GM23338 (cell line): ENCODE data around the gene ME2. TPM values are rescaled to one million over a fixed set of nuclear protein-coding genes. Genes with fewer than 3 reads are reported as not detected.

Source experiments
- ATAC-seq: fragments of 200-7000 bp; cut with Tn5 transposase; 3 replicates; pipeline ENCODE4 v1.9.1; 2020
- DNase-seq: peaks from one replicate; pipeline ENCODE4 v3.0.0-alpha.2; 2015; ENCODE audit warnings: low spot score
- H2AFZ ChIP-seq: fragments of 200-600 bp; sonication (generic); 2 replicates; pipeline ENCODE4 v1.8.0; 2016; ENCODE audit warnings: antibody characterized with exemption, mild to moderate bottlenecking, moderate library complexity
- H3F3A ChIP-seq: fragments of 200-600 bp; sonication (generic); replicated peaks from 2 replicates; pipeline ENCODE4 v1.8.0; 2017; ENCODE audit warnings: antibody characterized with exemption, mixed run types, low read depth
- H3K27ac ChIP-seq: fragments of 200-600 bp; sonication (generic); 2 replicates; pipeline ENCODE4 v1.6.1; 2016; ENCODE audit warnings: low read depth
- H3K27me3 ChIP-seq: fragments of 200-600 bp; sonication (generic); 2 replicates; pipeline ENCODE4 v1.8.0; 2016; ENCODE audit warnings: mild to moderate bottlenecking, mixed run types, moderate library complexity; ENCODE audit not compliant: insufficient read depth
- H3K36me3 ChIP-seq: fragments of 200-600 bp; sonication (generic); 2 replicates; pipeline ENCODE4 v1.8.0; 2016; ENCODE audit warnings: mild to moderate bottlenecking; ENCODE audit not compliant: insufficient read depth
- H3K4me1 ChIP-seq: fragments of 200-600 bp; sonication (generic); 2 replicates; pipeline ENCODE4 v1.8.0; 2016; ENCODE audit warnings: mild to moderate bottlenecking, moderate library complexity; ENCODE audit not compliant: insufficient read depth
- H3K4me2 ChIP-seq: fragments of 200-600 bp; sonication (generic); 2 replicates; pipeline ENCODE4 v1.7.1; 2017; ENCODE audit warnings: mixed run types
- H3K4me3 ChIP-seq: fragments of 200-600 bp; sonication (generic); 2 replicates; pipeline ENCODE4 v1.6.1; 2016; ENCODE audit warnings: mixed run types
- H3K79me2 ChIP-seq: fragments of 200-600 bp; sonication (generic); replicated peaks from 2 replicates; pipeline ENCODE4 v1.8.0; 2017; ENCODE audit warnings: mild to moderate bottlenecking; ENCODE audit not compliant: insufficient read depth
- H3K9me2 ChIP-seq: fragments of 200-600 bp; sonication (generic); 2 replicates; pipeline ENCODE4 v1.8.0; 2017; ENCODE audit not compliant: insufficient read depth
- H4K20me1 ChIP-seq: fragments of 200-600 bp; sonication (generic); replicated peaks from 2 replicates; pipeline ENCODE4 v1.8.0; 2017; ENCODE audit warnings: mild to moderate bottlenecking; ENCODE audit not compliant: insufficient read depth
- H3K27ac Mint-ChIP-seq: 2 replicates; pipeline ENCODE4 v1.8.0; 2020; ENCODE audit warnings: inconsistent platforms, mild to moderate bottlenecking, moderate library complexity, mixed read lengths
- H3K27me3 Mint-ChIP-seq: 3 replicates; pipeline ENCODE4 v1.8.0; 2022; ENCODE audit warnings: low read depth, mild to moderate bottlenecking, moderate library complexity, mixed read lengths, inconsistent platforms; ENCODE audit not compliant: insufficient read depth, poor library complexity
- H3K36me3 Mint-ChIP-seq: 3 replicates; pipeline ENCODE4 v1.8.0; 2021; ENCODE audit warnings: low read depth, mild to moderate bottlenecking, inconsistent platforms, moderate library complexity, mixed read lengths
- H3K4me1 Mint-ChIP-seq: 3 replicates; pipeline ENCODE4 v1.8.0; 2020; ENCODE audit warnings: mild to moderate bottlenecking, inconsistent platforms, mixed read lengths
- H3K4me3 Mint-ChIP-seq: 3 replicates; pipeline ENCODE4 v1.8.0; 2021; ENCODE audit warnings: moderate library complexity, mild to moderate bottlenecking, inconsistent platforms, mixed read lengths
- H3K9me3 Mint-ChIP-seq: 3 replicates; pipeline ENCODE4 v1.8.0; 2020; ENCODE audit warnings: moderate library complexity, mild to moderate bottlenecking, inconsistent platforms, mixed read lengths
- CREB1 ChIP-seq: fragments of 250-450 bp; sonication (Bioruptor Pico); IDR thresholded peaks from 2 replicates; pipeline ENCODE4 v1.5.0; 2020; ENCODE audit warnings: low read depth, mild to moderate bottlenecking, moderate library complexity
- EZH2 ChIP-seq: fragments of 200-600 bp; sonication (generic); IDR thresholded peaks from one replicate; pipeline ENCODE4 v1.8.0; 2017; ENCODE audit warnings: antibody characterized with exemption, mild to moderate bottlenecking, low read depth; ENCODE audit not compliant: unreplicated experiment
- EZH2phosphoT487 ChIP-seq: fragments of 200-600 bp; sonication (generic); IDR thresholded peaks from one replicate; pipeline ENCODE4 v1.8.1; 2018; ENCODE audit warnings: antibody characterized with exemption; ENCODE audit not compliant: unreplicated experiment
- JUNB ChIP-seq: IDR thresholded peaks from one replicate; pipeline ENCODE4 v1.6.1; 2016; ENCODE audit warnings: antibody characterized with exemption; ENCODE audit not compliant: unreplicated experiment
- NANOG ChIP-seq: IDR thresholded peaks from 2 replicates; pipeline ENCODE4 v1.6.1; 2016; ENCODE audit warnings: antibody characterized with exemption, borderline replicate concordance
- POLR2AphosphoS5 ChIP-seq: IDR thresholded peaks from 2 replicates; pipeline ENCODE4 v1.6.1; 2016; ENCODE audit warnings: antibody characterized with exemption, low read depth
- STAT1 ChIP-seq: IDR thresholded peaks from one replicate; pipeline ENCODE4 v1.6.1; 2016; ENCODE audit warnings: antibody characterized with exemption; ENCODE audit not compliant: unreplicated experiment
- ZNF114 ChIP-seq: fragments of 250-450 bp; sonication (Bioruptor Pico); IDR thresholded peaks from 2 replicates; pipeline ENCODE4 v1.5.0; 2020; ENCODE audit warnings: mild to moderate bottlenecking, moderate library complexity
- polyA plus RNA-seq: library from polyadenylated mRNA; unstranded; fragments of >200 nt; fragmentation: Nextera tagmentation; extraction: Ambion mirVana; gene quantifications from 2 replicates; pipeline ENCODE4 v1.2.1, GENCODE V29; 2016
- total RNA-seq: library from RNA; depleted of rRNA; stranded (reverse); fragments of >200 nt; shearing (Covaris generic); gene quantifications from 2 replicates; pipeline ENCODE4 v1.2.3, GENCODE V29; 2014
- TF ChIP-seq, protein P1 (sequence below): IDR thresholded peaks from one replicate; pipeline ENCODE4 v1.6.1; 2018; ENCODE audit warnings: antibody characterized with exemption; ENCODE audit not compliant: unreplicated experiment
- TF ChIP-seq, protein P2 (sequence below), 2 experiments: fragments of 200-600 bp in 1 of 2; sonication (generic) in 1 of 2; conservative IDR thresholded peaks; 2 replicates each; pipeline versions ENCODE4 v1.5.1 to v1.6.1; 2016 to 2017; ENCODE audit warnings: antibody characterized with exemption in 2 of 2, low read depth in 2 of 2, mild to moderate bottlenecking in 2 of 2, moderate library complexity in 1 of 2
- TF ChIP-seq, protein P3 (sequence below): fragments of 250-450 bp; sonication (Bioruptor Pico); IDR thresholded peaks from 2 replicates; pipeline ENCODE4 v1.5.0; 2020; ENCODE audit warnings: mild to moderate bottlenecking, moderate library complexity

Gene ME2
- total and polyA plus RNA-seq, 2 experiments from 2014 or later, result 61.0 to 102 TPM

DNA sequence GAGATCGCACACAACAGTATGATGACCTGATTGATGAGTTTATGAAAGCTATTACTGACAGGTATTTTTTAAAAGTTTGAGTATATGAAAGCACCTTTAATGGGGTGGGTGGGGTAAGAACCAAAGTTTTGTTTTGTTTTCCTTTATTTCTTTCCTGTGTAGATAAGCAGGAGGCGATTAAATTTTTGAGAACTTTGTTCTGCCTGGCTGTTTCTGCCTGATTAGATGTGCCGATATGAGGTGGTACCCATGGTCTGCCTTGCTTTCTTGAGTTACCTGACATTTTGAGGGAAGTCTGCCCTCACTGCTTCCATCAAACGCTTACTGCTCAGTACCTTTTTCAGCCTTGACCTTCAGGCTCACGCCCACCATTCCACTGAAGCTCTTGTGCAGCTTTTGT, 39.2 kb downstream of the ME2 start (continued):
- TF ChIP-seq, protein P1, sequence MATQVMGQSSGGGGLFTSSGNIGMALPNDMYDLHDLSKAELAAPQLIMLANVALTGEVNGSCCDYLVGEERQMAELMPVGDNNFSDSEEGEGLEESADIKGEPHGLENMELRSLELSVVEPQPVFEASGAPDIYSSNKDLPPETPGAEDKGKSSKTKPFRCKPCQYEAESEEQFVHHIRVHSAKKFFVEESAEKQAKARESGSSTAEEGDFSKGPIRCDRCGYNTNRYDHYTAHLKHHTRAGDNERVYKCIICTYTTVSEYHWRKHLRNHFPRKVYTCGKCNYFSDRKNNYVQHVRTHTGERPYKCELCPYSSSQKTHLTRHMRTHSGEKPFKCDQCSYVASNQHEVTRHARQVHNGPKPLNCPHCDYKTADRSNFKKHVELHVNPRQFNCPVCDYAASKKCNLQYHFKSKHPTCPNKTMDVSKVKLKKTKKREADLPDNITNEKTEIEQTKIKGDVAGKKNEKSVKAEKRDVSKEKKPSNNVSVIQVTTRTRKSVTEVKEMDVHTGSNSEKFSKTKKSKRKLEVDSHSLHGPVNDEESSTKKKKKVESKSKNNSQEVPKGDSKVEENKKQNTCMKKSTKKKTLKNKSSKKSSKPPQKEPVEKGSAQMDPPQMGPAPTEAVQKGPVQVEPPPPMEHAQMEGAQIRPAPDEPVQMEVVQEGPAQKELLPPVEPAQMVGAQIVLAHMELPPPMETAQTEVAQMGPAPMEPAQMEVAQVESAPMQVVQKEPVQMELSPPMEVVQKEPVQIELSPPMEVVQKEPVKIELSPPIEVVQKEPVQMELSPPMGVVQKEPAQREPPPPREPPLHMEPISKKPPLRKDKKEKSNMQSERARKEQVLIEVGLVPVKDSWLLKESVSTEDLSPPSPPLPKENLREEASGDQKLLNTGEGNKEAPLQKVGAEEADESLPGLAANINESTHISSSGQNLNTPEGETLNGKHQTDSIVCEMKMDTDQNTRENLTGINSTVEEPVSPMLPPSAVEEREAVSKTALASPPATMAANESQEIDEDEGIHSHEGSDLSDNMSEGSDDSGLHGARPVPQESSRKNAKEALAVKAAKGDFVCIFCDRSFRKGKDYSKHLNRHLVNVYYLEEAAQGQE, result no peak

DNA sequence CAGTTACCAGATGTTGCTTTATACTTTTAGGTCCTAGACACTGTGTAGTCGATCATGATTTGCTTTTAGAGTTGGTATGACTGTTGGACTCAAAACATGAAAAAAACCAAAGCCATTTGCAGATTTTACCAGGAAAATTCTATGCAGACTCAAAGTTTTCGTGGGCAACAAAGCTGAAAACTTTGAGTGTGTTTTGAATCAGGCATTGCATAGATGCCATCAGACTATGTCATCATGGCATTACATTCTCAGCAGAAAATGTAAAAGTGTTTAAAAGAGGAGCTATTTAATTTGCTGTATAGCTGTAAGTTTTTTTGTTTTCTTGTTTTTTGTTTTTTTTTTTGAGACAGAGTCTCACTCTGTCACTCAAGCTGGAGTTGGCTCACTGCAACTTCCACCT, 45.5 kb downstream of the ME2 start:
- Mint-ChIP-seq H3K9me3 (peaks cover 13% of the 10 kb centered on the region), H3K27me3 (no peaks in the 10 kb centered on the region), H3K27ac (no peak overlapping the region), H3K4me1 (no peaks in the 10 kb centered on the region), H3K36me3 (peaks cover 72% of the 10 kb centered on the region), H3K4me3 (no peak overlapping the region)
- Histone ChIP-seq H3K9me2 (no peaks in the 10 kb centered on the region), H3K4me2 (no peak overlapping the region), H3K27me3 (no peaks in the 10 kb centered on the region), H3K36me3 (peaks cover 37% of the 10 kb centered on the region), H3K4me1 (no peaks in the 10 kb centered on the region), H3K4me3 (no peak overlapping the region), H3K27ac (no peak overlapping the region), H2AFZ (no peak overlapping the region), H3K79me2 (no peaks in the 10 kb centered on the region), H4K20me1 (no peaks in the 10 kb centered on the region), H3F3A (no peaks in the 10 kb centered on the region)
- no peak for DNase-seq
- ATAC-seq, result no peak
- no peak for TF ChIP-seq POLR2AphosphoS5
- no peak for TF ChIP-seq NANOG
- TF ChIP-seq JUNB, result no peak
- no peak for TF ChIP-seq CREB1 (CRISPR knock-in tag)
- TF ChIP-seq STAT1, result no peak
- TF ChIP-seq EZH2phosphoT487, result no peak
- TF ChIP-seq, protein P2, sequence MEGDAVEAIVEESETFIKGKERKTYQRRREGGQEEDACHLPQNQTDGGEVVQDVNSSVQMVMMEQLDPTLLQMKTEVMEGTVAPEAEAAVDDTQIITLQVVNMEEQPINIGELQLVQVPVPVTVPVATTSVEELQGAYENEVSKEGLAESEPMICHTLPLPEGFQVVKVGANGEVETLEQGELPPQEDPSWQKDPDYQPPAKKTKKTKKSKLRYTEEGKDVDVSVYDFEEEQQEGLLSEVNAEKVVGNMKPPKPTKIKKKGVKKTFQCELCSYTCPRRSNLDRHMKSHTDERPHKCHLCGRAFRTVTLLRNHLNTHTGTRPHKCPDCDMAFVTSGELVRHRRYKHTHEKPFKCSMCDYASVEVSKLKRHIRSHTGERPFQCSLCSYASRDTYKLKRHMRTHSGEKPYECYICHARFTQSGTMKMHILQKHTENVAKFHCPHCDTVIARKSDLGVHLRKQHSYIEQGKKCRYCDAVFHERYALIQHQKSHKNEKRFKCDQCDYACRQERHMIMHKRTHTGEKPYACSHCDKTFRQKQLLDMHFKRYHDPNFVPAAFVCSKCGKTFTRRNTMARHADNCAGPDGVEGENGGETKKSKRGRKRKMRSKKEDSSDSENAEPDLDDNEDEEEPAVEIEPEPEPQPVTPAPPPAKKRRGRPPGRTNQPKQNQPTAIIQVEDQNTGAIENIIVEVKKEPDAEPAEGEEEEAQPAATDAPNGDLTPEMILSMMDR (conservative IDR thresholded peaks at IDR 0.05; ENCODE audit: low read depth in 2 of 2), result no peak
- TF ChIP-seq, protein P3, sequence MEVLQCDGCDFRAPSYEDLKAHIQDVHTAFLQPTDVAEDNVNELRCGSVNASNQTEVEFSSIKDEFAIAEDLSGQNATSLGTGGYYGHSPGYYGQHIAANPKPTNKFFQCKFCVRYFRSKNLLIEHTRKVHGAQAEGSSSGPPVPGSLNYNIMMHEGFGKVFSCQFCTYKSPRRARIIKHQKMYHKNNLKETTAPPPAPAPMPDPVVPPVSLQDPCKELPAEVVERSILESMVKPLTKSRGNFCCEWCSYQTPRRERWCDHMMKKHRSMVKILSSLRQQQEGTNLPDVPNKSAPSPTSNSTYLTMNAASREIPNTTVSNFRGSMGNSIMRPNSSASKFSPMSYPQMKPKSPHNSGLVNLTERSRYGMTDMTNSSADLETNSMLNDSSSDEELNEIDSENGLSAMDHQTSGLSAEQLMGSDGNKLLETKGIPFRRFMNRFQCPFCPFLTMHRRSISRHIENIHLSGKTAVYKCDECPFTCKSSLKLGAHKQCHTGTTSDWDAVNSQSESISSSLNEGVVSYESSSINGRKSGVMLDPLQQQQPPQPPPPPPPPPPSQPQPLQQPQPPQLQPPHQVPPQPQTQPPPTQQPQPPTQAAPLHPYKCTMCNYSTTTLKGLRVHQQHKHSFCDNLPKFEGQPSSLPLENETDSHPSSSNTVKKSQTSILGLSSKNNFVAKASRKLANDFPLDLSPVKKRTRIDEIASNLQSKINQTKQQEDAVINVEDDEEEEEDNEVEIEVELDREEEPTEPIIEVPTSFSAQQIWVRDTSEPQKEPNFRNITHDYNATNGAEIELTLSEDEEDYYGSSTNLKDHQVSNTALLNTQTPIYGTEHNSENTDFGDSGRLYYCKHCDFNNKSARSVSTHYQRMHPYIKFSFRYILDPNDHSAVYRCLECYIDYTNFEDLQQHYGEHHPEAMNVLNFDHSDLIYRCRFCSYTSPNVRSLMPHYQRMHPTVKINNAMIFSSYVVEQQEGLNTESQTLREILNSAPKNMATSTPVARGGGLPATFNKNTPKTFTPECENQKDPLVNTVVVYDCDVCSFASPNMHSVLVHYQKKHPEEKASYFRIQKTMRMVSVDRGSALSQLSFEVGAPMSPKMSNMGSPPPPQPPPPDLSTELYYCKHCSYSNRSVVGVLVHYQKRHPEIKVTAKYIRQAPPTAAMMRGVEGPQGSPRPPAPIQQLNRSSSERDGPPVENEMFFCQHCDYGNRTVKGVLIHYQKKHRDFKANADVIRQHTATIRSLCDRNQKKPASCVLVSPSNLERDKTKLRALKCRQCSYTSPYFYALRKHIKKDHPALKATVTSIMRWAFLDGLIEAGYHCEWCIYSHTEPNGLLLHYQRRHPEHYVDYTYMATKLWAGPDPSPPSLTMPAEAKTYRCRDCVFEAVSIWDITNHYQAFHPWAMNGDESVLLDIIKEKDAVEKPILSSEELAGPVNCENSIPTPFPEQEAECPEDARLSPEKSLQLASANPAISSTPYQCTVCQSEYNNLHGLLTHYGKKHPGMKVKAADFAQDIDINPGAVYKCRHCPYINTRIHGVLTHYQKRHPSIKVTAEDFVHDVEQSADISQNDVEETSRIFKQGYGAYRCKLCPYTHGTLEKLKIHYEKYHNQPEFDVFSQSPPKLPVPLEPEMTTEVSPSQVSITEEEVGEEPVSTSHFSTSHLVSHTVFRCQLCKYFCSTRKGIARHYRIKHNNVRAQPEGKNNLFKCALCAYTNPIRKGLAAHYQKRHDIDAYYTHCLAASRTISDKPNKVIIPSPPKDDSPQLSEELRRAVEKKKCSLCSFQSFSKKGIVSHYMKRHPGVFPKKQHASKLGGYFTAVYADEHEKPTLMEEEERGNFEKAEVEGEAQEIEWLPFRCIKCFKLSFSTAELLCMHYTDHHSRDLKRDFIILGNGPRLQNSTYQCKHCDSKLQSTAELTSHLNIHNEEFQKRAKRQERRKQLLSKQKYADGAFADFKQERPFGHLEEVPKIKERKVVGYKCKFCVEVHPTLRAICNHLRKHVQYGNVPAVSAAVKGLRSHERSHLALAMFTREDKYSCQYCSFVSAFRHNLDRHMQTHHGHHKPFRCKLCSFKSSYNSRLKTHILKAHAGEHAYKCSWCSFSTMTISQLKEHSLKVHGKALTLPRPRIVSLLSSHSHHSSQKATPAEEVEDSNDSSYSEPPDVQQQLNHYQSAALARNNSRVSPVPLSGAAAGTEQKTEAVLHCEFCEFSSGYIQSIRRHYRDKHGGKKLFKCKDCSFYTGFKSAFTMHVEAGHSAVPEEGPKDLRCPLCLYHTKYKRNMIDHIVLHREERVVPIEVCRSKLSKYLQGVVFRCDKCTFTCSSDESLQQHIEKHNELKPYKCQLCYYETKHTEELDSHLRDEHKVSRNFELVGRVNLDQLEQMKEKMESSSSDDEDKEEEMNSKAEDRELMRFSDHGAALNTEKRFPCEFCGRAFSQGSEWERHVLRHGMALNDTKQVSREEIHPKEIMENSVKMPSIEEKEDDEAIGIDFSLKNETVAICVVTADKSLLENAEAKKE (CRISPR knock-in tag), result no peak
- TF ChIP-seq ZNF114 (CRISPR knock-in tag), result no peak
- TF ChIP-seq EZH2, result no peak
- TF ChIP-seq, protein P1, result no peak
